GM19455 (cell line): Measurements from ENCODE around the gene CDKAL1.
"Not testable (repeated sequence)": the region's sequence is repeated elsewhere in the genome, so short reads cannot be mapped to it uniquely, and the experiment has no call there.

Source experiments
- ATAC-seq: cut with Tn5 transposase; IDR thresholded peaks from one replicate; pipeline ENCODE4 v1.9.1; 2021; ENCODE audit not compliant: unreplicated experiment

The CDKAL1 gene

DNA sequence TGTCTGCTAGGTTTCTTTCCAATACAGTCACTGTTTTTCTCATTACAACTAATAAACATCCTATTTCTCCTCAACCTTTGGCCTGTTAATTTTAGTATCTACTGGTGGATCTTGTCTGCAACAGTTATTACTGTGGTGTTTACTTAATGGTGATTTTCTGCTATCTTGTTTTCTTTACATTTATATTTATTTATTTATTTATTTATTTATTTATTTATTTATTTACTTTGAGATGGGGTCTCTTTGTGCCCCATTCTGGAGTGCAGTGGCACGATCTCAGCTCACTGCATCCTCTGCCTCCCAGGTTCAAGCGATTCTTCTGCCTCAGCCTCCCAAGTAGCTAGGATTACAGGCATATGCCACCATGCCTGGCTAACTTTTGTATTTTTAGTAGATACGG is 15.1 kb downstream of the CDKAL1 start:
- ATAC-seq: not testable (repeated sequence)

DNA sequence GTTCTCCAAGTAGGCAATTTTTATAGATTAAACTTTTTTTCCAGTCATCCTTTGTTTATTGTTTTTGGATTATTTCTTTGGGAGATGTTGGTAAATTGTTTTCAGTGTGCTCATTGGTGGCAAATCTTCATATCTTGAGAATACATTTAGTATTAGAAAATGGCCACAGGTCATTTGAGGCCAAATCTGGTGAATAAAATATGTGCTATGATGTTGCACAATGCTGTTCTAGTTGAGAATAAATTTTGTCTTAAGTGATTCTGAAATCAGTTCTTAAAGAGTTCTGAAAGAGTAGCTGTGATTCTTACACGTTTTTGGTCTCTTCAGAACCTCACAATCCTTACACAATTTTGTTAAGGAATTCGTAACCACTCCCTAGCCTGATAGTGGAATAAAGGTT is 20.1 kb downstream of the CDKAL1 start:
- no peak for ATAC-seq

DNA sequence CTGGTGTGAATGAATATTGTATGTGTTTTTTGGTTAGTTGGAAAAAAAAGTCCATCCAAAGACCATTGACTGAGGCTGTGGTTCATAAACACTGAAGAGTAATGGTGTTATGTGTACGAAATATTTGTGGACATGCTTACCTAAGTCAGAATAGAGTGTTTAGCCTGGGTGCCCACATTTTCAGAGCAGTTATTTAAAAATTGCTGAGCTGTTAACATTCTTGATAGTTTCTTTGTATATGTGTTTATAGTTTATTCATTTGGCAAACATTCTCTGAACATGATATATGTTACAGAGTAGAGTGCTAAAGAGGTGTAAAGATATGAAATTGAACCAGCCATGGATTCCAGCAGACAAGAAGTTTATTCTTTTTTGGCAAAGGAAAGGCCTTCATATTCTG is 20.6 kb downstream of the CDKAL1 start:
- no peak for ATAC-seq

DNA sequence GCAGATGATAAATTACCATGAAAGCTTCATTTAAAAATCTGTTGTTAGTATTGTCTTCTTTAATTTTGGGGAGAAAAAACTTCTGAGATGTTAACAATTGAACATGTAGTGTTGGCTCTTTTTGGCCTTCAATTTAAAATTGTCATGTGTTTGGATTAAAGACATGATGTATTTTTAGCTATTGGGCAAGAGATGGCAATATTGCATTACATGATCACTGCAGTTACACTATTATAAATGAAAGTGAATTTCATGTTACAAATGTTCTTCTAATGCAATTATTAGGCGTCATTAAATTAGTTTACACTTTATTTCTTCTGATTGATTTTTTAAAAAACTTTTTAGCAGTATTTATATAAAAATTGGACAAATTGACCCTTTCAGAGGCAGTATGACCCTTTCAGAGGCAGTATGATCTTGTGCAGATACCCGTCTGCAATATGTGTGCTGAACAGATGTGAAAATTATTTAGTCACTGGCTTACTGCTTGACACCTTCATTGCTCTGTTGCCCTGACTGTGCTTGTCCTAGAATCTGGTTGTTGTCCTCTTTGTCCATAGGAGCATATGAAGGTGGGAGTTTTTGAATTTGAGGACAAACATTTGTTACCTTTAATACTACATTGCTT is 25.8 kb downstream of the CDKAL1 start:
- ATAC-seq: no peak

DNA sequence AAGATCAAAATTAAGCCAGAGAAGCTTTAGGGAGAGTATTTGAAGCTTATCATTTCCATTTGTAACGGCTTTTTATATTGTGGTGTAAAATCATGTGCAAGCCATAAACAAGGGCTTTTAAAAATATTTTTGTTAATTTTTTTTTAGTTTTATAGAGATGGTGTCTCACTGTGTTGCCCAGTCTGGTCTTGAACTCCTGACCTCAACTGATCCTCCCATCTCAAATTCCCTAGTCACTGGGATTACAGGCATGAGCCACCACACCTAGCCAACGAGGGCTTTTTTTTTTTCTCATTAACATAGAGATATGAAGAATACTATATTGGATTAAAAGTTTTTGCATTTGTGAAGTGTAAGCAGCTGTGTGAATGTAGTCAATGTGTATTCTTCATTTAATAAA is 29.1 kb downstream of the CDKAL1 start:
- no peak for ATAC-seq

DNA sequence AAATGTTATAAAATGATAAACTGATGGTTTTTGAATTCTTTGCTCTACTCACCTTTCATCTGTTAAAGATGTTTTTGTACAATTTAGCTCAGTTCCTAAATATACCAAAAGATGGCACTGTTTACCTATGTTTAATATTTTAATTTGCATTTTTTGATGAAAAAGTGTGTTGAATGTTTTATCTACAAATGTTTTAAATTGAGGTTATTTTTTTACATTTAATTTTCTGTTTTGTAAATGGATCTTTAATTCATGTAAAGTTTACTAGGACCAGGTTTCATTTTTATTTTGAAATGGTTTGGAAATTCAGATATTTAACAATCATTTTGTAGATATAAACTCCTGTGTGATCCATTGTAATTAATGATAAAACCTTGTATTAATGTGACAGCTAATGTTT is 30.0 kb downstream of the CDKAL1 start:
- ATAC-seq: no peak

DNA sequence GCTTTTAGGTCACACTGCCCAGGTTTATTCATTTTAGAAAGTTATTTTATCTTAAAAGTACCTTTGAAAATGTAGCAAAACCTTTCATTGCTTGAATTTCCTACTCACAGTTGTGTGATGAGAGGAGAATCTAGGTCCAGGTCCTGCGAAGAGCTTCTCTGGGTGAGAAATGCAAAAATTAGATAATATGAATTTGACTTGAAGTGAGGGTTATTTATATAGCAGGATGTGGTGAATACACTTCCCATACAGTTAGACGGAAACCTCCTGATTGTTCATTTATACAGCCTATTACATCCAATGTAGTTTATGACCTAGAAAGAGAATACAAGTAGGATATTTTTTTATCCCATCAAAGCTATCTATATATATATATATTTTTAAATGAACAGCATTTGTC is 30.5 kb downstream of the CDKAL1 start:
- peak; percentile 63 for ATAC-seq

DNA sequence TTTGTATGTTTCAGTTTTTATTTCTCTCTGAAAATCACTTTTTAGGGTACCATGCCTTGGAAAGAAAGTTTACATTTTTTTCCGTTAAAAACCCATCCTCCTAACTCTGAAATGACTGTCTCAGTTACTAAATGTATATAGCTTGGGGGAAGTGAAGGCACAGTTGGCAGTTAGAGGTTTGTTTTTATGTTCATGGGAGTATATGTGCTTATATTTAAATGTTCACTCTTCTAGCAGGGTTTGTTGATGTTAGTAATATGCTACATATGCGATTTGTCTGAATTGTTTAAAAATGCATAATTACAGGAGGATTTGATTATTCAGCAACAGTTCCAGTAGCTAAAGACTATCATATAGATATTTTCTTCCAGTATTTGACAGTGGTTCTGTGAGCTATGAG is 31.1 kb downstream of the CDKAL1 start:
- ATAC-seq: no peak

DNA sequence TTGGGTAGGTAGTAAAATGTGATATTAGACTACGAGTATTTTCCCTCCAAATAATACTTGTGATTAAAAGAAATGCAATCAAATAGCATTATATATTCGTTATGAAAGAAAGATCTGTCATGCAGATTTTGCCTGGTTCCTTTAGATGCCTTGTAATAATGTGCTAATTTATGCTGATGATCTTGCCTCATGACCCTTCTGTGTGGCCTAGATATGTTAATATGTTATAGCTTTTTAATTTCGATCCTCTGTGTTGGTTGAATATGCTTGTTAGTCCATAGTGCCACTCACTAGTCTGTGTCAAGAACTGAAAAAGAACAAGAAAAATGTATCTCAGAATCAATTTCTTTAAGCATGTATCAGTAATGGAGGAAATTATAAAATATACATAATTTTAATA is 31.9 kb downstream of the CDKAL1 start:
- no peak for ATAC-seq

DNA sequence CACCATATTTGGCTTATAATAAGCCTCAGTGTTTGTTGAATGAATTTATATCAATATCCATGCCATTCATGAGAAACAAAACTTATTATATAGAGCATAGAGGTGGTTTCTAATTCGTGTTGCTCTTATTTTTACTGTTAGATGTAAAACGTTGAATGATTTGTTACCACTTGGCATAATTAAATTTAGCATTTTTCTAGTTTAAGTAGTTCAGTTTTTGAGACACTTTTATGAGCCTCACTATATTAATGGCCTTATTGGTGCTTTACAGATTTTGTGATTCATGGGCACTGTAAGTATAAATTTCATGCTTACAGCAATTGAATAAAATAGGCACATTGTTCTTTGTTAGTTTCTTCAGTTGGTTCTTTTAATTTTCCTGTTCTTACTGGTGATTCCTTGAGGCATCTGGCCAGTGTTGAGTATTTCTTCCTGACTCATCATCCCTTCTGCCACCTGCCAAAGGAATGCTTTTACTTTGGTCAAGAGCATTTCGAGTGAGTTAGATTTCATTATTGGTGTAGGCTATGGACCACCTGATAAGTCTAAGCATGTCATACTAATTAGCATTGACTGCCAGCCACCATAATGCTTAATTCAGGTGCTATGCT is 34.8 kb downstream of the CDKAL1 start:
- ATAC-seq: no peak

DNA sequence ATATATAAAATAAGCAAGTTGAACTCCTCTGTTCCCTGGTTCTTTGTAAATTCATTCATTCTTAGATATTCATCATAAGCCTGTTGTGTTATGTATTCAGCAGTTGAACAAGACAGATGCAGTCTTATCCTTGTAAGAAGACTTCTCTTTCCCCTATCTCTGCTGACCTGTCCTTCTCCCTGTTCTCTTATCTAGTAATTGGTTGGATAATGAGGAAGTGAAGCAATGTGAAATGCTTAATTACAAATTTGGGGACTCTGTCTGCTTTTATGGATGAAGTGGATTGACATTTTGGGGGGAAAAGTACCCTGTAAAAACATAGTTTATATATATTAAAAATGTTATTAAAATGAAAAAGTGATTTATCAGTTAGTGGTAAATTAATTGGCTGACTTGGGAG is 37.0 kb downstream of the CDKAL1 start:
- no peak for ATAC-seq

DNA sequence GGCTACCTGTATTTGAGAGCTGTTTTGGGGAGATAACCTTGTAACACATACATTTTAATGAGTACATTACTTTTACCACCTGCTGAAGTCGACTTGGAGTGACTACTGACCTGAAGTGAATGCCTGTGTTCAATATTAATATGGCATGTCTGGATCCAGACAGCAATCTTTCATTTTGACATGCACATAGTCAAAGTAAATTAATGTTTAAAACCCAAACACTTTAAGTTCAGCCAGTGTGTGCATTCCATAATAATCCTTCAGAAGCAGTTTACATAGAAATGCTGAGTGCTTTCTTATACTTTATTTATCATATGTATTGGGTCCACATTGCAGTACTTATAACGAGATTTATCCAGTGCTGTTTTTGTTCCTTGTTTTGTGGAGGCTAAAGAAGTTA is 38.0 kb downstream of the CDKAL1 start:
- ATAC-seq: no peak

DNA sequence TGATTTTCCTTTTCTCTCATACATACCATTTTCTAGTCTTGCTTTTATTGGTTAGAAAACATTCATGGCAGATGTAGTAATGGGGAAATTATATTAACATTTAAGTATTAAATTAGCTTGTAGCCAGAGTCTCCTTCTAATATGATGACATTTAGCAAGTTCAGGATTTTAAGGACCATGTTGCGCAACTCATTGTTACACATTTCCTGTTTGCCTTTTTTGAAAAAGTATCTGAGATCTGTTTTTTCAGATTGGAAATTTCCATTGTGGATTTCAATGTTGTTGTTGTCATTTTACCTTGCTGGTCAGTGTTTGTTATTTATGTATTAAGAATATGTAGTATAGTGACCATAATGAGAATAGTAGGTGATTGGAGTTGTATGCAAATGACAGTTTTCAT is 38.7 kb downstream of the CDKAL1 start:
- no peak for ATAC-seq

DNA sequence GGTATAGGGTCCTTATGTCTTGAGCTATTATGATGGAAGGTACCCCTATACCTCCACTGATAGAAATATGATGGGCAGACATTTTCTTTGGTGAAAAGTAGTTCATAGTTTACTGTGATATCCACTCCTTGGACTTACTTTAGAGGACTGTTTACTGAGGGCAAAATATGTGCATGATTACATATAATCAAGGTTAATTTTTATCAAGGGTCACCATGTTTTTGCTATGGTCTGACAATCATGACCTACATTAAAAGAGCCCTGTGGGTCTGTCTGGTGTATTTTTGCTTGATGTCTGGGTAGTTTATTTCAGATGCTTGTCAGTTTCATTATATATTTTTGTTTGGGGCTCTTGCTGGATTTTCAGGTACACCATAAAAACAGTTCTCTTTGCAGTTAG is 40.1 kb downstream of the CDKAL1 start:
- ATAC-seq: no peak

DNA sequence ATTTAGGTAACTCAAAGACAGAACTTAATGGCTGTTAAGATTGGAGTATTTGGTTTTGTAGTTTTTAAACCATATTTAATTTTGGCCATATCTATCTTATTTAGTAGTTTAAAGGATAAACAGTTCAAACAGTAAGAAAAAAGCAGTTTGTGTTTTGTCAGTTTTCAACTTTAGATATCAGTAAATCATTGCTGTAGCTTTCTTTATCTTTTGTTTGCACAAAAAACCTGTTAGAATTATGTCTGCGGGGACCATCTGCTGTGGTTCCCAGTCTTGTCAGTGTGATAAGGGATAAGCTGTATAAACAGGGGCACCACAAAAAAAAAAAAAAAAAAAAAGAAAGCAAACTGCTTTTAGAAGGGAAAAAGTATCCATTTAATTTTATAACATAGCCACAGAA is 40.9 kb downstream of the CDKAL1 start:
- ATAC-seq: no peak

DNA sequence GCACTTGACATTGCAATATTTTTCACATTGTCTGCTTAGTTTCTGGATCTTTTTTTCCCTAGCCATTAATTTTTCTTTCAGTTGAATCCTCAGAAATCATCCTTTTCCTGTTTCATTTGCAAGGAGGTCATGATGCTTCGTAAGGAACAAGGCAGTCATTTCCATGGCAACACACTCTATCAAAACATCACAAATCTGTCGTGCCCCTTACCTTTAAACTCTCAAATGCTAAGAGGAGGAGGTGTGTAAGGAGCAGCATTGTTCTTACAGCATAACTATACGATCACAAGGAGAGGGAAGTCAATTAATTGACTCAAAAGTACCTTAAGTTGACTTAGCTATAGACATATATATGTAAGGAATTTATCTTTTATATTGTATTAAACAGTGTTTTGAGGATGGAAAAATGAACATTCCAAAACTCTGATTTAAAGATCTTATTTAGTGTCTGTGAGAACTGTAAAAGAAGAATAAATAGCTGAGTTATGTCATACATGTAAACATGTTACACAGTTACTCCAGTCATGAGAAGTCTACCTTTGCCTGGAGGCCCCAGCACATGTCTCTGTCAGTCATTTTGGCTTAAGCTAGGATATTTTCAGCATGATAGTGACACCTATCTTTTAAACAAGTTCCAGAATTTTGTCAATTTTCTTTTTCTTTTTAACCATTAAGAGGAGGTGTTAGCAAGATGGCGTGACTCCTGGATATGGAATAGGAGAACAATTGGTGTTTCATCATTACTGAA is 41.6 kb downstream of the CDKAL1 start:
- no peak for ATAC-seq

DNA sequence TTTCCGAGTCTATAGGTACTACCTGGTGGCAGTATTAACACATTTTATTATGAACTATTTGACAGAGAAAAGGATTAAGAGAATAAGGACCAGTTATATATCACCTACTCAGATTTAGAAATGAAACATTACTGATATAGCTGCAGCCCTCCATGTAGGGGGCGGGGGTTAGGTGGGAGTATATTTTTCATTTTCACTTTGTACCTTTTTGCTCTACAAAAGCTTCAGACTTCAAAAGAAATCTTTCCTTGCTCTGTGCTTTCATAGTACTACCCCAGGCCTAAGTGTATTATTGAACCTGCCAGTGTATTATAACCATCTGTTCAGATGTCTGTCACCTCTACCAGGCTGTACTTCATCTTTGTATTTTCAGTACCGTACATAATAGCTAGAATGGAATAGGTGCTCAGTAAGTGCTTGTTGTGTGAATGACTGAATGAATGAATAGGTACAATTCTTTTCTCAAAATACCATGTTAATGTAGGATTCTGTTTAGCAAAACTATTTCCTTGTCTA is 43.0 kb downstream of the CDKAL1 start:
- ATAC-seq: no peak

DNA sequence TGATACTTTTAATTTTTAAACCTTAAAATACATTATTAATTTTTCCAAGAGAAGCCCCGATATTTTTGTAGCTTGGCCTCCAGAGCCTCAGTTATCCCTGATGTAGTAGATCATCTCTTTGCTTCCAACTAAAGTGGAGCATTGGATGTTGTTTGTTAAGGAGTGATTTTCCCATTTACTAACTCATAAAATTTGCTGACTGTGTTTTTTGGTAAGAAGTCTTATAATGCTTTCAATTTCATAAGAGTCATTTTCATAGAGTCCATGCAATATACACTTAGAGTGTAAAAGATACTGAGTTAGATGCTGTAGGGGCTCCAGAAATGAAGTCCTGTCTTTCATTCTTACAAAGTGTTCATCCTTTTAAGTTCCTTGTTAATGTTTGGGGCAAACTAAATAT is 46.8 kb downstream of the CDKAL1 start:
- ATAC-seq: no peak

DNA sequence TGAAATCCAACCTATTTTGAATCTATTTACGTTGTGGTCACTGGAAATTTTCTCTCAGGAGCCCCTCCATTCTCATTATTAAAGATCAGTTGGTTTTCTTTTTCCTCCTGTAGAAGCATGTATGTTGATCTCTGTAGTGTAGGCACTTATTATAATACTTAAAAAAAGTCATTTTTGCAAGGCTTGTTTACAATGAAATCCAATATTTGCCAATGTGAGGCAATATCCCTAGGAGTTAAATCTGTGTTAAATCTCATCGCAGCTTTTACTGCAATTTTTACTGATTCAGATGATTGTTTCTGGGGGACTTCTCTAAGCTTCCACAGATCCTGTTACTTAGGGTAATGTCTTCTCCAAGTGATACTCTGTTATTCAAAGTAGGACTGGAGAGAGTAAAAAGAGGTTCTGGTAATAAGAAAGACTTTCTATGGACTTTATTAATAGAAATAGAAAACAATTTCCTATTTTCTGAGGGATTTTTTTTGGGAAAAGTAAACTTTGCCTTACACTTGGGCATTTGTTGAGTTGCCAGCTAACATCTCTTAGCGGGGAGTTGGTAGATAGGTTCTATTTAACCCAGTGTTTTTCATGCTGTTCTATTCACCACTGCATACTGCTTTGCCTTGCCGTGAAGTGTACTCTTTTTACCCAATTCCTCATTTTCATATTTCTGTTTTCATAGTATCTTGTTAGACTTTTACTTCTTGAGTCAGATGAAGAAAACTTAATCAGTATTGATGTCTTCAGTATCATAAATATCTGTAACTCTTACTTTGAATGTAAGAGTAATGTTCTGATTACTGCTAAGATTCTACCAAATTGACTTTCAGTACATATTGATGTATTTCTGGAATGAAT is 48.6 kb downstream of the CDKAL1 start:
- peak; percentile 86 for ATAC-seq

DNA sequence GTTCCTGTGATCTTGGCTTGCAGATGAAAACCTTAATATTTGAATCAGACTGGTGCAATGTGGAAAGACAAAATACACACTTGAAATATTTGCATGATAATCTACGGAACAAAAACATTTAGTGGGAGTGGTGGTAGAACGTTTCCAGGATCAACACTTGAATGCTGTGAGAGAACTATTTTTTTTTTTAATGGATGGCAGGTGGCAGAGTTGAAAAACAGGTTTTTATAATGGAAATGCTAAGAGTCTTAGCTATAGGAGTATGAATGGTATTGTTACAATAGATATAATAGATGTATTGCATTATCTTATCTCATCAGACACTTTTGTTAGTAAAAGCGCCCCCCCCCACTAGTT is 49.2 kb downstream of the CDKAL1 start:
- ATAC-seq: no peak

DNA sequence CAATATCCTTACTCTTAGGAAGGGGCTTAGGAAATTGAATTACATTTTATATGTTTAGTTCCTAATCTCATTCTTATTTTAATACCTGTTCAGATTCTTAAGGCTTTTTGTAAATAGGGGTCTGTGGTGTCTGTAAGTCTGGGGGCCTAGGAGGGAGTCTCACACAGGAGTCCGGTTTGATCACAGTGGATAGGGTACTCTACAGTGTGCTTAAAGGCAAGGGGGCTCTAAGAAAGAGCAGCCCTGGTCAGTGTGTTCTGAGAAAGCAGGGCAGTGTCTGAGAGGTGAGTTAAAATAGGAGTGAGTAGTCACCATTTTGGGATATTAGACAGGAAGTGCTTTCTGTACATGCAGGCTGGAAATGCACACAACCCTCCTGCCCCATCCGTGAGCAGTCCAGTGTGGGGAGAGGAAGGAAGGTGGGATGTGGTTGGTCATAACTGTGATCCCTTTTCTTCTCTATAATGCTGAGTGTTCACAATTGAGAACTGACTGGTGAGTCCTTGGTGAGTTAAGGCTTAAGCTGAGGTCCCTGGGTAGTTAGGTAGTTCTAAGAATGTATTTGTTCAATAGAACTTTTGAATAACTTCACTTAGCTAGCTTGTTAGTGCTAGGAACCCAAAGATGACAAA is 50.0 kb downstream of the CDKAL1 start:
- ATAC-seq: no peak
